Fibroblast of the aortic adventitia (primary cell): ENCODE results near the gene TCF4. TPM values are rescaled to one million over a fixed set of nuclear protein-coding genes. Genes with fewer than 3 reads are reported as not detected.

Source experiments
- DNase-seq: peaks from one replicate; pipeline ENCODE4 v3.0.0-alpha.2; 2010; ENCODE audit warnings: low read depth
- H3K4me3 ChIP-seq: 2 replicates; pipeline ENCODE4 v1.5.1; 2011; ENCODE audit warnings: low read depth, mild to moderate bottlenecking, control low read depth, low read length, moderate library complexity
- total RNA-seq: library from RNA; depleted of rRNA; stranded (reverse); fragments of >200 nt; gene quantifications from 2 replicates; pipeline ENCODE4 v1.2.3, GENCODE V29; 2012; ENCODE audit warnings: low replicate concordance
- TF ChIP-seq, protein P1 (sequence below): IDR thresholded peaks from 2 replicates; pipeline ENCODE4 v1.5.1; 2011; ENCODE audit warnings: mild to moderate bottlenecking, low read length, control low read depth, inconsistent platforms; ENCODE audit not compliant: insufficient read depth

TCF4 gene
- total RNA-seq, 1 donor, result 105 TPM

GRCh38 chr18:55214534-55214933 lies 373.5 kb downstream of the TCF4 start:
- DNase-seq, result no peak
- TF ChIP-seq, protein P1, sequence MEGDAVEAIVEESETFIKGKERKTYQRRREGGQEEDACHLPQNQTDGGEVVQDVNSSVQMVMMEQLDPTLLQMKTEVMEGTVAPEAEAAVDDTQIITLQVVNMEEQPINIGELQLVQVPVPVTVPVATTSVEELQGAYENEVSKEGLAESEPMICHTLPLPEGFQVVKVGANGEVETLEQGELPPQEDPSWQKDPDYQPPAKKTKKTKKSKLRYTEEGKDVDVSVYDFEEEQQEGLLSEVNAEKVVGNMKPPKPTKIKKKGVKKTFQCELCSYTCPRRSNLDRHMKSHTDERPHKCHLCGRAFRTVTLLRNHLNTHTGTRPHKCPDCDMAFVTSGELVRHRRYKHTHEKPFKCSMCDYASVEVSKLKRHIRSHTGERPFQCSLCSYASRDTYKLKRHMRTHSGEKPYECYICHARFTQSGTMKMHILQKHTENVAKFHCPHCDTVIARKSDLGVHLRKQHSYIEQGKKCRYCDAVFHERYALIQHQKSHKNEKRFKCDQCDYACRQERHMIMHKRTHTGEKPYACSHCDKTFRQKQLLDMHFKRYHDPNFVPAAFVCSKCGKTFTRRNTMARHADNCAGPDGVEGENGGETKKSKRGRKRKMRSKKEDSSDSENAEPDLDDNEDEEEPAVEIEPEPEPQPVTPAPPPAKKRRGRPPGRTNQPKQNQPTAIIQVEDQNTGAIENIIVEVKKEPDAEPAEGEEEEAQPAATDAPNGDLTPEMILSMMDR, result no peak
- H3K4me3 ChIP-seq, result no peak overlapping the region

DNA sequence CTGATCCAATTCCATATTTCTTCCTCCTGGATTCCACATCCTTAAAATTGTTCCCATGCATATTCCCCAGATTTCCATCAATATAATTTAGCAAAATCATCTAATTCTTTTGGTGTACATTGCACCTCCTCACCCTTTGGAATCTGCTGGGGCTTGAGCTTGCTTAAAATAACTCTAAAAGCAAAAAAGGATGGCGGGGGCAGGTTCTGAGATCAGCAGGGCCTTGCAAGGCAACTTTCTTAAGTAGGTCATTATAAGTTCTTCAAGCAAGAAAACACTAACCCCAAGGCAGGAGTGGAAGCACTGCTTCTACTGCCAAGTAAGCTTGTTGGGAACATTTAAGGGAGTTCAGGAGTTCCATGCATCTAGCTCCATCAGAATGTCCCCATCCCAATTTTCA lies 374.4 kb downstream of the TCF4 start:
- DNase-seq, result no peak
- H3K4me3 ChIP-seq, result no peak overlapping the region
- TF ChIP-seq, protein P1, result no peak

- DNase-seq, result no peak
- H3K4me3 ChIP-seq, result no peak overlapping the region
- TF ChIP-seq, protein P1, result no peak
These were observed 381.1 kb downstream of the TCF4 start for GRCh38 chr18:55206927-55207326.

GRCh38 chr18:55202232-55202917 lies 385.6 kb downstream of the TCF4 start:
- DNase-seq, result no peak
- no peak overlapping the region for H3K4me3 ChIP-seq
- TF ChIP-seq, protein P1, result no peak

DNA sequence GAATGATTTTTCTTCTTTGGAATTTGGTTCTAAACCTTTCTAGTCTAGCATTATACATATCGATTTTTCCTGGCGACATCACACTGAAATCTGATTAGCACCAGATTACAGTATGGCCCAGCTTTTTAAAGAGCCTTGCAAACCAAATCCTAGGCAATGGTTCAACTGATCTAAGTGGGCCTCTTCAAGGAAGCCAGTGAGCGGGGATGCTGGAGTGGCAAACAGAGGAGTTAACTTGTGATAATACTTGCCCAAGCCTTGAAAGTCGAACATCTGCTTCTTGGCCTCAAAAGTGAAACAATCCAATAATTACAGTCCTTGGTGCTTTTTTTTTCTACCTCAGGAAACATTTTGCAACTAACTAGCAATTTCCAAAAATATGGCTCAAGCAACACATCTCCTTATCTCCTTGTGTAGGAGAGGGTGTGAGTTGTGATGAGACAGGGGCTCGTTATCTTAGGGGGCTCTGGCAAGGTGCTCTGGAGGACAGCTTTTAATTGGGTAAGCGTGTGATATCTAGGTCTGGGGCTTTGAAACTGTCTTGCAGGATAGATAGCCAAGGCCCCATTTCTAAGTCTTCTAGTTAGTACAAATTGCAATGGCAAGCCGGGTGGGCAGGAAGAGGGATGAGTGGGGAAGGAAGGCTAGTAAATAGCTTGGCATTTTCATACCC lies 388.6 kb downstream of the TCF4 start:
- H3K4me3 ChIP-seq, result no peak overlapping the region
- DNase-seq, result no peak
- TF ChIP-seq, protein P1, result no peak

GRCh38 chr18:55195863-55196262 lies 392.1 kb downstream of the TCF4 start:
- TF ChIP-seq, protein P1, result no peak
- no peak for DNase-seq
- no peak overlapping the region for H3K4me3 ChIP-seq
